ENCODE results near the gene KCNMB4. TPM values are rescaled to one million over a fixed set of nuclear protein-coding genes. Genes with fewer than 3 reads are reported as not detected.
"Not testable (repeated sequence)": the region's sequence is repeated elsewhere in the genome, so short reads cannot be mapped to it uniquely, and the experiment has no call there.

Gene KCNMB4
- total RNA-seq, 2 experiments from 2014 or later: 0.38 to 0.40 TPM

DNA sequence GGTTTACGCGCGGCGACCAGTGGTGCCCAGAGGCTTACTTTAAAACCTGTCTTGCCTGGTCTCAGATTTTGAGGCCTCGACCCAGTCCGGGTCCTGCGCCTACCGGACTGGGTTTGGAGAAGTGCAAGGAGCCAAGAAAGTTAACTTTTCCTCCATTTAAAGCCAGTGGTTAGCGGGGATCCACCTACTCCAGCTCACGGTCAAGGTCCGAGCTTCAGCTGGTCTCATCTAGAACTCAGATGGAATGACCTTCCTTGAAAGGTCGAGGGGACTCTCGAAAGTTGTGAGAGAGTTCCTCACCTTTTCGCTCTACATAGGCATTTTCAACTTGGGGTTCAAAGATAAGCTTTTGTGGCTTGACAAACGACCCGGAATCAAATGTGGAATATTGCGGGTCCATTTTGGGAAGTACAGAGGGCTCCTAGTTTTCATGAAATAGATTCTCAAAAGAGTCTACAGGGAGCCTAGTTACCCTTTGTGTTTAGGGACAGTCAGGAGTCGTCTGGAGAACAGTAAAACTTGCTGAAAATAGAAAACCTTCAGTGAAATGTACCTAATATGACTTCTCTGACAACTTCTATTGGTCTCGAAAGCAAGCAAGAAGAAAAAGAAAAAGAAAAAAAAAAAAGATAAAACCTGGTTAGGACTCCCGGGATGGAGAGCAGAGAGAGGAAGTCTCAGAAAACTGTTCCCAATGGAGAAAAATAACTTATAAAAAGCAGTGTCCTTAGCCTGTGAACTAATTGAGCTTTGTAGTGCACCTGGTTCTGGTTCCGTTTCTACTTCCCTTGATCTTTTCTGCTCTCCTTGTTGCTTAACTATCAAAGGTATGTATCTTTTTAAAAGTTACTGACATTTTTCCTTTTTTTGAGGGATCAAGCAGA, 1.4 kb downstream of the KCNMB4 start:
- CTCF ChIA-PET: no interaction called here

GRCh38 chr12:70372881-70373280, 6.8 kb downstream of the KCNMB4 start:
- POLR2A ChIA-PET: no interaction called here
- CTCF ChIA-PET: no interaction called here

More for the DNA sequence above, 1.4 kb downstream of the KCNMB4 start:
- POLR2A ChIA-PET: no interaction called here

DNA sequence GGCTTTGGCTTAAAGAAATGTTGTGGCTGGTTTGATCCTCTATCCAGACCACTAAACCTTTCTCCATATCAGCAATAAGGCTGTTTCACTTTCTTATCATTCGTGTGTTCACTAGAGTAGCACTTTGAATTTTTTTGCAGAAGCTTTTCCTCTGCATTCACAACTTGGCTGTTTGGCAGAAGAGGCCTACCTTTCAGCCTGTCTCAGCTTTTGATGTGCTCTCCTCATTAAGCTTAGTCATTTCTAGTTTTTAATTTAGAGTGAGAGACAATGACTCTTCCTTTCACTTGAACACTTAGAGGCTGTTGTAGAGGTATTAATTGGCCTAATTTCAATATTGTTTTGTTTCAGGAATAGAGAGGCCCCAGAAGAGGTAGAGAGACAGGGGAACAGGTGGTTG, 13.8 kb downstream of the KCNMB4 start:
- CTCF ChIA-PET: no interaction called here
- POLR2A ChIA-PET: no interaction called here

DNA sequence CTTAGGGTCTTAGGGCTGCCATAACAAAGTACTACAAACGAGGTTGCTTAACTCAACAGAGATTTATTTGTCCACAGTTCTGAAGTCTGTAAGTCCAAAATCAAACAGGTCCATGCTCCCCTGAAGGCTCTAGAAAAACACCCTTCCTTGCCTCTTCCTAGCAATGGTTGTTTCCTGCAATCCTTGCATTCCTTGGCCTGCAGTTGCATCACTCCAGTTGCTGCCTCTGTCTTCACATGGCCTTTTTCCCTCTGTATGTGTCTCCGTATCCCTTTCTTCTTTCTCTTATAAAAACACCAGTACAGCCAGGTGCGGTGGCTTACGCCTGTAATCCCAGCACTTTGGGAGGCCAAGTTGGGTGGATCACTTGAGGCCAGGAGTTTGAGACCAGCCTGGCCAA, 17.4 kb downstream of the KCNMB4 start:
- CTCF ChIA-PET: interaction anchor here (1.2 kb wide), 1 partner anchor 11 kb away, joined by 3 read pairs; no protein-coding TSS in a partner anchor
- POLR2A ChIA-PET: no interaction called here

GRCh38 chr12:70383886-70384285, 17.8 kb downstream of the KCNMB4 start:
- CTCF ChIA-PET: interaction anchor here (1.2 kb wide), 1 partner anchor 11 kb away, joined by 3 read pairs; no protein-coding TSS in a partner anchor
- POLR2A ChIA-PET: no interaction called here

DNA sequence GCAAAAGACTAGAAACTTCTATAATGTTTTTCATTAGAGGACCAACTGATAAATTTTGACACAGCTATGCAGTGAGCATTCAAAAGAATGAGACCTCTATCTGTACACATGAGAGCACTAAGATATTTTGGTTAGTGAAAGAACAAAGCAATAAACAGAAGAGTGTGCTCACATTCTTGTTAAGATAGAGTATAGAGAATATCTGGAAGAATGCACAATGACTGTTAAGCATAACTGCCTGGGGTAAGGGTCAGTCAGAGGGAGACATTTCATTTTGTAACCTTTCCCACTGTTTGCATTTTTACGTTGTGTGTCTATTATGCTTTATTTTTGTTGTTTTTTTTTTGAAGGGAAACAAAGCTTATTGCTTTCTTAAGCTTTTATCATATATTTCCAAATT, 20.7 kb downstream of the KCNMB4 start:
- POLR2A ChIA-PET: no interaction called here
- CTCF ChIA-PET: no interaction called here

GRCh38 chr12:70389678-70390077, 23.6 kb downstream of the KCNMB4 start:
- ChIA-PET POLR2A (no interaction called here), CTCF (no interaction called here)

GRCh38 chr12:70392631-70393030, 26.5 kb downstream of the KCNMB4 start:
- CTCF ChIA-PET: not testable (repeated sequence)

DNA sequence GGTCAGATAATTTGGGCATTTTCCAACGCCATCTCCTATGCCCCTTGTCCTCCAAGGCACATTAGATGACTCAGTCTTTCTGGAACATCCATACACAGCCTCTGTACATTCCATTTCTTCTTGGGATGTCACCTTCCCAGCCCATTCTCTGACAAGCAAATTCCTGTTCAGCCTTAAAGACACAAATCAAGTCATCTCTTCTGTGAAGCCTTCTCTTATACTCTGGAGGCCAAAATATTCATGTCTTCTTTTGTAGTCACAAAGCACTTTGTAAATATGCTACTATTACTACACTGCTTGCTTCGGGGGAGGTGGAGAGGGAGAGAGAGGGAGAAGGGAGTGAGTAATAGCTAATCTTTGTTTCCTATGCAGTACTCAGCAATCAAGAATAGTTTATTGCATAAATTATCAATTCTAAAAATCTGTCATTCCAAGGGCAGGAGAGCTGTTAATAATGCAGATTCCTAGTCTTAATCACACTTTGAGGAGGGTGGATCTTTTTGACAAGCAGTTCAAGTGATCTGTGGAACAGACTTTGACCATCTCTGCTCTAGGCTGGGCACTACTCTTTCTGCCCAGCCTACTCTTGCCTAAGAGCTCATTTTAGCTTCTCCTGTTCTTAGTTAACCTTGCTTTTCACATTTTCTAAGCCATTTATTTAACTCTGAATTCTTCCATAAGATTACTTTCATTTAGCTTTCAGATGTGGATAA, 27.9 kb downstream of the KCNMB4 start:
- POLR2A ChIA-PET: no interaction called here
- CTCF ChIA-PET: interaction anchor here (0.8 kb wide), 1 partner anchor 10 kb away, joined by 3 read pairs; no protein-coding TSS in a partner anchor

More at GRCh38 chr12:70392631-70393030, 26.5 kb downstream of the KCNMB4 start:
- POLR2A ChIA-PET: not testable (repeated sequence)

- POLR2A ChIA-PET: no interaction called here
- CTCF ChIA-PET: no interaction called here
These were observed 31.9 kb downstream of the KCNMB4 start for GRCh38 chr12:70398002-70398401.

DNA sequence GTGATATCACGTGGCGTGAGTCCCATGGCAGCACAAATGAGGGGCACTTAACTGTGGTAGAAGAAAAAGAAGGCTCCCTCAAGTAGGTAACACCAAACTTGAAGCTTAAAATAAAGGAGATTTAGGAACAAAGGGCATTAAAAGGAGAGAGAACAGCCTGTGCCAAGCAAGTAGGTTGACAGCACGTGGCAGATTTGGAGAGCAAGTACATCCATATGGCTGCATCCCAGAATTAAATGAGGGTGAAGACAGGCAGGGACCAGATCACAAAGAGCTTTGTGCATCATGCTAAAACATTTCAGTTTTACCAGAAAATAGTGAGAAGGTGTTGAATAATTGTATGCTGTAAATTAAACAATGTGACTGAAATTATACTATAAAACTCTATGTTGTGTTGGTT, 32.8 kb downstream of the KCNMB4 start:
- CTCF ChIA-PET: interaction anchor here (1.2 kb wide), 1 partner anchor 9 kb away, joined by 3 read pairs; no protein-coding TSS in a partner anchor
- POLR2A ChIA-PET: no interaction called here

DNA sequence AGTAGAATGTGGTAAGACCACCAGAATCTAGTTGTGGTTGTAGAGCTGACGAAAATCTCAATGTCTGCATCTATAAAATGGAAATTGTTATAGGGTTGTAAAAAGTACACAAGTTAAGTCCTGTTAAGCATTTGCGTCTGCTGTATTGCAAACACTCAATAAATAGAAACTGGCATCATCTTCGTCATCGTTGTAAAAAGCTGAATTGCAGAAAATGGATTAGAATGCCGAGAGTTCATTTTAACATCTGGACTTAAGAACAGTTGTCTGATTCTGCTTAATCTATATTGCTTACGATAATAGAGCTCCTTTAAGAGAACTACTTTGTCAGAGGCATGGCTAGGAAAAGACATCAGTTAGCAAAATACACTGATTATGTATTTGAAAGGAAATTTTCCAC, 33.2 kb downstream of the KCNMB4 start:
- ChIA-PET CTCF (interaction anchor here (1.2 kb wide), 1 partner anchor 9 kb away, joined by 3 read pairs; no protein-coding TSS in a partner anchor), POLR2A (no interaction called here)

GRCh38 chr12:70400124-70400523, 34.0 kb downstream of the KCNMB4 start:
- ChIA-PET CTCF (no interaction called here), POLR2A (no interaction called here)

- POLR2A ChIA-PET: no interaction called here
These were observed 36.5 kb downstream of the KCNMB4 start for GRCh38 chr12:70402597-70402996.

DNA sequence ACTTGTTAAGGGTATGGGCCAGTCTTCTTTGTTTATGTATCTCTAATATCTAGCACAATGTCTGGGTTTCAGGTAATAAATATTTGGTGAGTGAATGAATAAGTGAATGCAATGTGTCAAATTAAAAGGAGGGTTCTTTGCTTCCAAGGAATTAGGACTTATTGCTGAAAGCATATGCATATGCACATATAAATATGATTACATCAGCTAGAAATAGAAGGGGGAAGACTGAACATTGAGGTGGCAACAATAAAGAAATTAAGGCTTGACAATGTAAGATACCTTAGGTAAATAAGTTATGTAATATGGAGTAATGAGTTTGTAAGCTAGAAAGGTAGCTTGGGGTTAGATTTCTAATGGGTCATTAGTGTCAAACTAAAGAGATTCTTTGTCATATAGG, 37.7 kb downstream of the KCNMB4 start:
- CTCF ChIA-PET: no interaction called here

More at GRCh38 chr12:70402597-70402996, 36.5 kb downstream of the KCNMB4 start:
- CTCF ChIA-PET: no interaction called here

GRCh38 chr12:70408004-70408790, 42.1 kb downstream of the KCNMB4 start:
- POLR2A ChIA-PET: no interaction called here
- CTCF ChIA-PET: interaction anchor here (1.1 kb wide), 1 partner anchor 9 kb away, joined by 3 read pairs; no protein-coding TSS in a partner anchor

More for the DNA sequence above, 37.7 kb downstream of the KCNMB4 start:
- POLR2A ChIA-PET: no interaction called here

- ChIA-PET POLR2A (no interaction called here), CTCF (interaction anchor here (0.5 kb wide), 1 partner anchor 664 kb away, joined by 3 read pairs; no protein-coding TSS in a partner anchor)
These were observed 49.9 kb downstream of the KCNMB4 start for GRCh38 chr12:70415987-70416386.

DNA sequence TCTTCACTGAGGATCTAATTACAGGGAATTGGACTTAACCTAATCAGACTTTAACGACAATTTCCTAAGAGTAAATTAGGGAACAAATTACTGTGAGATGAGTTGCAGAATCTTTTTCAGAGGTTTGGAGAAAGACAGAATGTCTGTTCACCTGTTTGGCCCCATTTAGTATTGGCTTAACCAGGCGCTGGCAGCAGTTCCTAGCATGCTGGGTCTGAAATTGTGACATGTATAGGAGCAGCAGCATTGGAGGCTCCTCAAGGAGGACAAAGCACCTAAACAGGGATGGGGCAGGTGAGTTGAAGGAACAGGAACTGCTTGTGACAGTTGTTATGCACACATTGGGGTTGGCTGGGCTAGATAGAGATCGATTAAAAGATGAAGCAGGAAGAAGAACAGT, 51.0 kb downstream of the KCNMB4 start:
- CTCF ChIA-PET: no interaction called here
- POLR2A ChIA-PET: no interaction called here

DNA sequence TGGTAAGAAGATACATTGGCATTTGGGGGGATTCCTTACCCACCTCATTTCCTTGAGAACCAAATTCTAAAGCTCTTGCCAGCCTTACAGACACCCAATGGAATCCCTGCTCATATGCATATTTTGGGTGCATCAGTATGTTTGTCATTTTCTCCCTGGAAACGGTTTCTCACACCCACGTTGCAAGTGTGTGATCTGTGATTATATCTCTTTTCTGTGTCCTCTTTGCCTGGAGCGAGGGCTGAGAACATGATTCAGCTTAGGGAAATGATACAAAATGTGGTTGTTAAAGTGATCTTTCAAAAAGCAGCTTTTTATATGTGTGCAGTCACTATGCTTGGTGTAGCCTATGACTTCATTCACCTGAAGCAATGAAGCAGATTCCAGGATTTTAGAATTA, 52.0 kb downstream of the KCNMB4 start:
- ChIA-PET CTCF (no interaction called here), POLR2A (no interaction called here)

DNA sequence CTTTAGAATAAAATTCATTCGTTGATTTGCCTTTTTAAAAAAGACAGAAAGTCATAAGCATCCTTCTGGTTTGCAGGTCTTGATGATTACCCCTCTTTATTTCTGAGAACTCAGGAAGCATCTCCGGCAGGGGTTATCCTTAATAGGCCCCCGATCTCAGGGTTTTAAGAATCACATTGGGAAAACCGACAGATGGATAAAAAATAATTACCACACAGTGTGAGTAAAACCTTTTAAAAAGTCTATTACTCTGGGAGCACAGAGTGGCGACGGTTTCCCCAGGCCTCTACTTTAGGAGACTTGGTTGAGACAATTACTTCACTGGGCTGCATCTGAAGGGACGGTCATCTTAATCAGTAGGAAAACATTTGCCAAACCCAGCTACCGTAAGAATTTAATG, 56.5 kb downstream of the KCNMB4 start:
- ChIA-PET CTCF (no interaction called here), POLR2A (no interaction called here)

All from activated CD8-positive, alpha-beta memory T cell treated with anti-CD3 and anti-CD28 coated beads for 36 hours (primary cell).